HCT116 (cell line): ENCODE measurements around the gene TYROBP. TPM values are rescaled to one million over a fixed set of nuclear protein-coding genes. Genes with fewer than 3 reads are reported as not detected.

Source experiments
- ATAC-seq: fragments of 200-7000 bp; cut with Tn5 transposase; 2 replicates; pipeline ENCODE4 v1.9.1; 2020; ENCODE audit warnings: mild to moderate bottlenecking, moderate library complexity
- BruUV-seq: library from RNA; stranded (reverse); fragments of 400-500 nt; replicated peaks from 2 replicates; lab custom pipeline; 2021; lab: Mats Ljungman, UMichigan
- CTCF ChIA-PET: fragments of 300-600 bp; sonication (Branson Sonifier 250); formaldehyde crosslinking; loops from one replicate; lab custom pipeline; 2021; ENCODE audit warnings: antibody characterized with exemption; lab: Charles Lee
- POLR2A ChIA-PET: fragments of 300-600, 350-600 bp; sonication (Branson Sonifier 250); formaldehyde crosslinking; loops from one replicate; lab custom pipeline; 2021; ENCODE audit warnings: antibody characterized with exemption; lab: Charles Lee
- RAD21 ChIA-PET, 2 experiments: fragments of 300-600 bp; sonication (Branson Sonifier 250); formaldehyde crosslinking; loops; one replicate each; lab custom pipeline; 2023; ENCODE audit warnings: low total read pairs in 2 of 2; ENCODE audit not compliant: uncharacterized antibody in 2 of 2, unreplicated experiment in 2 of 2, low non-redundant PET in 1 of 2; lab: Charles Lee
- DNase-seq: peaks from one replicate; pipeline ENCODE4 v3.0.0-alpha.2; 2010; ENCODE audit warnings: low read depth, low spot score
- H2AFZ ChIP-seq: fragments of 200-600 bp; shearing (Covaris generic), sonication (generic); 2 replicates; pipeline ENCODE4 v1.6.1; 2017; ENCODE audit warnings: low read depth, mixed run types, mixed read lengths, antibody characterized with exemption, low read length; ENCODE audit not compliant: poor library complexity, severe bottlenecking
- H3K27ac ChIP-seq: 2 replicates; pipeline ENCODE4 v1.5.1; 2012; ENCODE audit warnings: low read depth, low read length
- H3K27me3 ChIP-seq: fragments of 200-600 bp; sonication (generic); 2 replicates; pipeline ENCODE4 v1.6.1; 2016; ENCODE audit warnings: mixed run types, low read length, mixed read lengths; ENCODE audit not compliant: insufficient read depth
- H3K36me3 ChIP-seq, 2 experiments: fragments of 200-500 bp in 1 of 2; fragments of 200-600 bp in 1 of 2; sonication (Bioruptor generic) in 1 of 2; sonication (generic) in 1 of 2; 2 replicates each; pipeline versions ENCODE4 v1.5.1 to v1.6.1; 2014 to 2016; ENCODE audit warnings: low read length in 2 of 2, inconsistent platforms in 1 of 2, mixed read lengths in 1 of 2, mixed run types in 1 of 2; ENCODE audit not compliant: insufficient read depth in 2 of 2, control insufficient read depth in 1 of 2
- H3K4me1 ChIP-seq, 2 experiments: fragments of 200-600 bp in 1 of 2; sonication (generic) in 1 of 2; 2 replicates each; pipeline versions ENCODE4 v1.5.1 to v1.6.1; 2012 to 2017; ENCODE audit warnings: low read length in 2 of 2, inconsistent platforms in 1 of 2, mild to moderate bottlenecking in 1 of 2, mixed read lengths in 1 of 2, mixed run types in 1 of 2, moderate library complexity in 1 of 2; ENCODE audit not compliant: insufficient read depth in 2 of 2, control insufficient read depth in 1 of 2
- H3K4me2 ChIP-seq: fragments of 200-600 bp; sonication (generic); 2 replicates; pipeline ENCODE4 v1.6.1; 2017; ENCODE audit warnings: mixed run types, low read length, mixed read lengths
- H3K4me3 ChIP-seq, 2 experiments: fragments of 200-600 bp in 1 of 2; sonication (generic) in 1 of 2; replicated peaks in 1 of 2; 2 replicates each; pipeline ENCODE4 v1.5.1; 2011 to 2016; ENCODE audit warnings: low read length in 2 of 2, control low read depth in 1 of 2, low read depth in 1 of 2, mild to moderate bottlenecking in 1 of 2, mixed read lengths in 1 of 2, mixed run types in 1 of 2
- H3K79me2 ChIP-seq: fragments of 200-600 bp; sonication (generic); 2 replicates; pipeline ENCODE4 v1.6.1; 2017; ENCODE audit warnings: mild to moderate bottlenecking, mixed run types, low read length, moderate library complexity, mixed read lengths; ENCODE audit not compliant: insufficient read depth
- H3K9ac ChIP-seq: fragments of 200-600 bp; sonication (generic); 2 replicates; pipeline ENCODE4 v1.6.1; 2016; ENCODE audit warnings: low read length, mixed read lengths
- H3K9me2 ChIP-seq: fragments of 200-600 bp; sonication (generic), shearing (Covaris generic); 2 replicates; pipeline ENCODE4 v1.6.1; 2017; ENCODE audit warnings: mixed run types, mild to moderate bottlenecking, moderate library complexity; ENCODE audit not compliant: insufficient read depth
- H3K9me3 ChIP-seq, 2 experiments: fragments of 200-500 bp in 1 of 2; fragments of 200-600 bp in 1 of 2; sonication (Bioruptor generic) in 1 of 2; sonication (generic) in 1 of 2; 2 replicates each; pipeline ENCODE4 v1.6.1; 2014 to 2017; ENCODE audit warnings: low read length in 2 of 2, mixed read lengths in 2 of 2, inconsistent platforms in 1 of 2, low read depth in 1 of 2, mild to moderate bottlenecking in 1 of 2, mixed run types in 1 of 2, moderate library complexity in 1 of 2; ENCODE audit not compliant: control insufficient read depth in 1 of 2, insufficient read depth in 1 of 2
- H4K20me1 ChIP-seq: fragments of 200-600 bp; sonication (generic), shearing (Covaris generic); 2 replicates; pipeline ENCODE4 v1.6.1; 2017; ENCODE audit warnings: mixed run types, mild to moderate bottlenecking, moderate library complexity; ENCODE audit not compliant: insufficient read depth
- CBX3 ChIP-seq: IDR thresholded peaks from 2 replicates; pipeline ENCODE4 v1.6.1; 2012; ENCODE audit warnings: low read depth
- CTCF ChIP-seq, 3 experiments: fragments of 200-600 bp in 1 of 3; sonication (generic) in 1 of 3; IDR thresholded peaks in 2 of 3; conservative IDR thresholded peaks in 1 of 3; 2 replicates each; pipeline ENCODE4 v1.5.1; 2012 to 2017; ENCODE audit warnings: low read depth in 2 of 3, low read length in 2 of 3, antibody characterized with exemption in 1 of 3, borderline replicate concordance in 1 of 3, control low read depth in 1 of 3, mild to moderate bottlenecking in 1 of 3, mixed read lengths in 1 of 3, mixed run types in 1 of 3, moderate library complexity in 1 of 3; ENCODE audit not compliant: insufficient read depth in 1 of 3
- EGR1 ChIP-seq: IDR thresholded peaks from 2 replicates; pipeline ENCODE4 v1.6.1; 2012; ENCODE audit warnings: low read depth
- ELF1 ChIP-seq: IDR thresholded peaks from 2 replicates; pipeline ENCODE4 v1.6.1; 2012; ENCODE audit warnings: low read depth, borderline replicate concordance
- EZH2phosphoT487 ChIP-seq: fragments of 200-600 bp; IDR thresholded peaks from 2 replicates; pipeline ENCODE4 v1.6.1; 2018; ENCODE audit warnings: antibody characterized with exemption, borderline replicate concordance
- JUND ChIP-seq: IDR thresholded peaks from 2 replicates; pipeline ENCODE4 v1.6.1; 2012
- POLR2A ChIP-seq: IDR thresholded peaks from 2 replicates; pipeline ENCODE4 v1.7.0; 2011; ENCODE audit warnings: borderline replicate concordance; ENCODE audit not compliant: insufficient read depth, insufficient read length; ENCODE audit errors: extremely low read depth
- POLR2AphosphoS5 ChIP-seq: IDR thresholded peaks from 2 replicates; pipeline ENCODE4 v1.6.1; 2011; ENCODE audit warnings: mild to moderate bottlenecking, low read depth, low read length, moderate library complexity
- RAD21 ChIP-seq: IDR thresholded peaks from 2 replicates; pipeline ENCODE4 v1.6.1; 2012; ENCODE audit warnings: low read depth, mild to moderate bottlenecking
- SIN3A ChIP-seq: IDR thresholded peaks from 2 replicates; pipeline ENCODE4 v1.6.1; 2012; ENCODE audit warnings: low read depth
- SP1 ChIP-seq: IDR thresholded peaks from 2 replicates; pipeline ENCODE4 v1.6.1; 2012; ENCODE audit warnings: low read depth
- TCF7L2 ChIP-seq: IDR thresholded peaks from 2 replicates; pipeline ENCODE4 v1.7.0; 2011; ENCODE audit warnings: borderline replicate concordance, inconsistent platforms; ENCODE audit not compliant: insufficient read depth, insufficient read length; ENCODE audit errors: extremely low read depth
- ZBTB33 ChIP-seq: IDR thresholded peaks from 2 replicates; pipeline ENCODE4 v1.6.1; 2011; ENCODE audit warnings: mild to moderate bottlenecking, low read length, moderate library complexity; ENCODE audit not compliant: insufficient replicate concordance; ENCODE audit errors: extremely low read depth
- ZFX ChIP-seq: fragments of 450-650 bp; IDR thresholded peaks from 2 replicates; pipeline ENCODE4 v1.6.1; 2017
- intact Hi-C: fragments of 100-400 bp; cut with micrococcal nuclease; formaldehyde crosslinking; loops from 2 replicates; pipeline ENCODE4 v1.10.0; 2022
- total RNA-seq: library from RNA; stranded (reverse); gene quantifications from one replicate; pipeline ENCODE4 v1.2.1, GENCODE V29; 2021; ENCODE audit not compliant: unreplicated experiment
- TF ChIP-seq, protein P1 (sequence below): IDR thresholded peaks from 2 replicates; pipeline ENCODE4 v1.6.1; 2012

The TYROBP gene
- total RNA-seq, 1 experiment from 2014 or later, result 0.49 TPM

DNA sequence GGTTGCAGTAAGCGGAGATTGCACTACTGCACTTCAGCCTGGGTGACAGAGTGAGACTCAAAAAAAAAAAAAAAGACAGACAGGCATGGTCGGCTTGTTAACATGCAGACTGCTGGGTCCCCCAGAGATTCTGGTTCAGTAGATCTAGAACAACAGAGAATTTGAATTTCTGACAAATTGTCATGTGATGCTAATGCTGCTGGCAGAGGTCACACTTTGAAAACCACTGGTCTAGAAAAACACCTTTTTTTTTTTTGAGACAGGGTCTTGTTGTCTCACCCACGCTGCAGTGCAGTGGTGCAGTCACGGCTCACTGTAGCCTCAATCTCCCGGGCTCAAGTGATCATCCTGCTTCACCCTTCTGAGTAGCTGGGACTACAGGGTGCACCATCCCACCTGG lies 20.4 kb upstream of the TYROBP start:
- H4K20me1 ChIP-seq, result no peaks in the 10 kb centered on the region
- ChIA-PET RAD21 (no interaction called here), POLR2A (no interaction called here), CTCF (no interaction called here)
- H3K36me3 ChIP-seq, result no peaks in the 10 kb centered on the region
- TF ChIP-seq POLR2A (no peak), TCF7L2 (no peak), EGR1 (no peak), ZFX (no peak), EZH2phosphoT487 (no peak), ZBTB33 (no peak), CBX3 (no peak), ELF1 (no peak), SIN3A (no peak)
- no peak overlapping the region for H3K9ac ChIP-seq
- no peaks in the 10 kb centered on the region for H3K27me3 ChIP-seq
- peaks cover 5 to 14% of the 10 kb centered on the region in 2 experiments; a peak in 3 of 4 replicates for H3K4me1 ChIP-seq
- H2AFZ ChIP-seq, result no peak overlapping the region
- no peak overlapping the region for H3K27ac ChIP-seq
- H3K4me2 ChIP-seq, result no peak overlapping the region
- no peaks in the 10 kb centered on the region for H3K9me2 ChIP-seq
- ATAC-seq (no peak), DNase-seq (no peak)
- no peak overlapping the region for H3K4me3 ChIP-seq
- intact Hi-C loops, result no loop called here
- H3K79me2 ChIP-seq, result no peaks in the 10 kb centered on the region
- H3K9me3 ChIP-seq, result no peaks in the 10 kb centered on the region
- BruUV-seq, result no TSS peak

DNA sequence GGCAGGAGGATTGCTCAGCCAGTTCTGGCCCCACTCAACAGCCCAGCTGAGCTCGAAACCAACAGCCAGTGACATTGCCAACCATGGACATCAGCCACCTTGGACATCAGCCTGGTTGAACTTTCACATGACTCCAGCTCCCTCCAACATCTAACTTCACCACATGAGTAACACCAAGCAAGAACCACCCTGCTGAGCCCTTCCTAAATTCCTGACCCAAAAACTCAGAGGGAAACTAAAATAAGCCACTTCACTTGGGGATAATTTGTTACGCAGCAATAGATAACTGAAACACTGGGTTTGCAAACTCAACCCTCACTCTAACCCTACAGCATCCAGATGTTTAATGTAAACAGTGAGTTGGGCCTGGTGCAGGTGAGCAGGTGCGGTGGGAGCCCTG lies 17.4 kb upstream of the TYROBP start:
- H3K36me3 ChIP-seq, result no peaks in the 10 kb centered on the region
- H3K27ac ChIP-seq, result no peak overlapping the region
- no peak for ATAC-seq
- no TSS peak for BruUV-seq
- H3K4me3 ChIP-seq, result no peak overlapping the region
- H3K79me2 ChIP-seq, result no peaks in the 10 kb centered on the region
- H3K4me2 ChIP-seq, result no peak overlapping the region
- DNase-seq, result no peak
- CTCF ChIA-PET, result no interaction called here
- no peaks in the 10 kb centered on the region for H4K20me1 ChIP-seq
- intact Hi-C loops, result no loop called here
- no peaks in the 10 kb centered on the region for H3K4me1 ChIP-seq
- no peaks in the 10 kb centered on the region for H3K9me2 ChIP-seq
- POLR2A ChIA-PET, result no interaction called here
- H3K9ac ChIP-seq, result no peak overlapping the region
- H3K9me3 ChIP-seq, result no peaks in the 10 kb centered on the region
- RAD21 ChIA-PET, result no interaction called here
- no peaks in the 10 kb centered on the region for H3K27me3 ChIP-seq
- H2AFZ ChIP-seq, result no peak overlapping the region
- TF ChIP-seq CBX3 (no peak), CTCF (IDR thresholded peaks at IDR 0.05 in 2 of 3, conservative IDR thresholded peaks at IDR 0.05 in 1 of 3; ENCODE audit: borderline replicate concordance in 1 of 3, insufficient read depth in 1 of 3, low read depth in 2 of 3, low read length in 2 of 3) (no peak), JUND (no peak), RAD21 (no peak), SIN3A (no peak), POLR2AphosphoS5 (no peak), SP1 (no peak), ZBTB33 (no peak), EZH2phosphoT487 (no peak)
- TF ChIP-seq, protein P1, sequence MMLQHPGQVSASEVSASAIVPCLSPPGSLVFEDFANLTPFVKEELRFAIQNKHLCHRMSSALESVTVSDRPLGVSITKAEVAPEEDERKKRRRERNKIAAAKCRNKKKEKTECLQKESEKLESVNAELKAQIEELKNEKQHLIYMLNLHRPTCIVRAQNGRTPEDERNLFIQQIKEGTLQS, result no peak
